LNCAP (cell line): ENCODE results near the gene AR.

ENCODE experiments used
- TF ChIP-seq, protein P1 (sequence below): fragments of 450-650 bp; IDR thresholded peaks from 2 replicates; pipeline ENCODE4 v1.5.1; 2017; ENCODE audit warnings: mild to moderate bottlenecking

The AR gene

DNA sequence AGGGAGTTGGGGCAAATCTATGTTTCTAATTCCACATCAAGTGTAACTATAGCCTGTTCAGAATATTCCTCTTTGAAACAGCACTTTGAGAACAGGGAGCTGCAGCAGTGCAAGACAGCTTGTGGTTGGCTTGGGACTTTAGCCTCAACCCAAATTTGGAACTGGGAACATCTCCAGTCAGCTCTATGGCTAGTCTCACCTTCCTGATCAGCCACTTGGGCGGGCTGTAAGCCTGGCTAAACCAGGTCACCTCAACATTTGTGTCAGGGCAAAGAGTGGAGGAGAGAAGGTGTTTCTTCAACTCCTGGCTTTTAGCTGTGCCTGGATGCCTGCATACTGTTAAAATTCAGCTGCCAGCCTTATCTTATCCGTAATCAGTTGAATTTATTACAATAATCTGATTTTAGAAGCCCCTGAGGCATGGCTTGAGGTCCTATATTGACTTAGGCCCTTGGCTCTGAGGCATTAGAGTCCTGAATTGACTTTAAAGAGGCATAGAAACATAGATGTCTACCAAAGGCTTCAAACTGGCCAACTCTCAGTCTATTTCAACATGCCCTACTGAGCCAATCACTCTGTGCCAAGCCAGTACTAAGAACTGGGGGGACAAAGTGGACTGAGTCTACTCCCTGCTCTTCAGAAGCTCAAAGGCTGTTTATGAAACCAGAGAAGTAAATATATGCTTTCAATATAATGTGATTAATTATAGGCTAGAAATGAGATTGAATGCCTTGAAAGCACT is 18.7 kb upstream of the AR start:
- TF ChIP-seq, protein P1, sequence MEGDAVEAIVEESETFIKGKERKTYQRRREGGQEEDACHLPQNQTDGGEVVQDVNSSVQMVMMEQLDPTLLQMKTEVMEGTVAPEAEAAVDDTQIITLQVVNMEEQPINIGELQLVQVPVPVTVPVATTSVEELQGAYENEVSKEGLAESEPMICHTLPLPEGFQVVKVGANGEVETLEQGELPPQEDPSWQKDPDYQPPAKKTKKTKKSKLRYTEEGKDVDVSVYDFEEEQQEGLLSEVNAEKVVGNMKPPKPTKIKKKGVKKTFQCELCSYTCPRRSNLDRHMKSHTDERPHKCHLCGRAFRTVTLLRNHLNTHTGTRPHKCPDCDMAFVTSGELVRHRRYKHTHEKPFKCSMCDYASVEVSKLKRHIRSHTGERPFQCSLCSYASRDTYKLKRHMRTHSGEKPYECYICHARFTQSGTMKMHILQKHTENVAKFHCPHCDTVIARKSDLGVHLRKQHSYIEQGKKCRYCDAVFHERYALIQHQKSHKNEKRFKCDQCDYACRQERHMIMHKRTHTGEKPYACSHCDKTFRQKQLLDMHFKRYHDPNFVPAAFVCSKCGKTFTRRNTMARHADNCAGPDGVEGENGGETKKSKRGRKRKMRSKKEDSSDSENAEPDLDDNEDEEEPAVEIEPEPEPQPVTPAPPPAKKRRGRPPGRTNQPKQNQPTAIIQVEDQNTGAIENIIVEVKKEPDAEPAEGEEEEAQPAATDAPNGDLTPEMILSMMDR = no peak

DNA sequence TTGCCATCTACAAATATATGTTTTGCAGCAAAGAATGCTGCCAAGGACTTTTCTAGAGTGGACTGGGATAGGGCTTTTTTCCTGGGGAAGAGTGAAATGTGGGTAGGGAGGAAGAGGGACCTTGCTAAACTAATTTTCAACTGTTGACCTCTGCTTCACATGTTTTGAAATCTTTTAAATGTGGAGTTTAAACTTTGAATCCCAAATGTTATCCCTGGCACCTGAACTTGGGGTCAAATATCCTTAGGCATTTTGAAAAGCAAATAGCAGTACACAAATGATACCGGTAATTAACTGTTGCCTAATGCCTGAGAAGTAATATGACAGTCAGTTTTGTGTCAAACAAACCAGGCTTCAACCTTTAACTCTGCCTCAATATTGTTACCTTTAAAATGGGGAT is 7.3 kb upstream of the AR start:
- TF ChIP-seq, protein P1 = no peak

DNA sequence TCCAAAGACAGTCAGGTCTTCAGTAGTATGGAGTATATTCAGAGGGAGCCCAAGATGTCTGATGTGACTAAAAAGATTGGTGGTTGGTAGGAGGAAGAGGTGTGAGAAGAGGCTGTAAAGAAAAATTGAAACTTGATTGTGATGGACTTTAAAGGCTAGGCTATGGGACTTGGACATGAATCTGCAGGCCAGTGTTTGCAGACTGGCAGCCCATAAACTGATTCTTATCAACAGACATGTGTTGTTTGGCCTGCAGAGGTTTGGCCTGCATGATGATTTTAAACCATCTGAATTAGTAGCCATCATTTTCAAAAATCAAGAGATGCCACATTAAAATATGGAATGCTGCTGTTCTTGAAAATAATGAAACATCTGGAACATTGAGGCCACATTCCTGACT is 5.4 kb upstream of the AR start:
- TF ChIP-seq, protein P1 = no peak

DNA sequence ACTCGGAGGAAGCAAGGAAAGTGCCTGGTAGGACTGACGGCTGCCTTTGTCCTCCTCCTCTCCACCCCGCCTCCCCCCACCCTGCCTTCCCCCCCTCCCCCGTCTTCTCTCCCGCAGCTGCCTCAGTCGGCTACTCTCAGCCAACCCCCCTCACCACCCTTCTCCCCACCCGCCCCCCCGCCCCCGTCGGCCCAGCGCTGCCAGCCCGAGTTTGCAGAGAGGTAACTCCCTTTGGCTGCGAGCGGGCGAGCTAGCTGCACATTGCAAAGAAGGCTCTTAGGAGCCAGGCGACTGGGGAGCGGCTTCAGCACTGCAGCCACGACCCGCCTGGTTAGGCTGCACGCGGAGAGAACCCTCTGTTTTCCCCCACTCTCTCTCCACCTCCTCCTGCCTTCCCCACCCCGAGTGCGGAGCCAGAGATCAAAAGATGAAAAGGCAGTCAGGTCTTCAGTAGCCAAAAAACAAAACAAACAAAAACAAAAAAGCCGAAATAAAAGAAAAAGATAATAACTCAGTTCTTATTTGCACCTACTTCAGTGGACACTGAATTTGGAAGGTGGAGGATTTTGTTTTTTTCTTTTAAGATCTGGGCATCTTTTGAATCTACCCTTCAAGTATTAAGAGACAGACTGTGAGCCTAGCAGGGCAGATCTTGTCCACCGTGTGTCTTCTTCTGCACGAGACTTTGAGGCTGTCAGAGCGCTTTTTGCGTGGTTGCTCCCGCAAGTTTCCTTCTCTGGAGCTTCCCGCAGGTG is 637 bp downstream of the AR start:
- TF ChIP-seq, protein P1 = no peak

DNA sequence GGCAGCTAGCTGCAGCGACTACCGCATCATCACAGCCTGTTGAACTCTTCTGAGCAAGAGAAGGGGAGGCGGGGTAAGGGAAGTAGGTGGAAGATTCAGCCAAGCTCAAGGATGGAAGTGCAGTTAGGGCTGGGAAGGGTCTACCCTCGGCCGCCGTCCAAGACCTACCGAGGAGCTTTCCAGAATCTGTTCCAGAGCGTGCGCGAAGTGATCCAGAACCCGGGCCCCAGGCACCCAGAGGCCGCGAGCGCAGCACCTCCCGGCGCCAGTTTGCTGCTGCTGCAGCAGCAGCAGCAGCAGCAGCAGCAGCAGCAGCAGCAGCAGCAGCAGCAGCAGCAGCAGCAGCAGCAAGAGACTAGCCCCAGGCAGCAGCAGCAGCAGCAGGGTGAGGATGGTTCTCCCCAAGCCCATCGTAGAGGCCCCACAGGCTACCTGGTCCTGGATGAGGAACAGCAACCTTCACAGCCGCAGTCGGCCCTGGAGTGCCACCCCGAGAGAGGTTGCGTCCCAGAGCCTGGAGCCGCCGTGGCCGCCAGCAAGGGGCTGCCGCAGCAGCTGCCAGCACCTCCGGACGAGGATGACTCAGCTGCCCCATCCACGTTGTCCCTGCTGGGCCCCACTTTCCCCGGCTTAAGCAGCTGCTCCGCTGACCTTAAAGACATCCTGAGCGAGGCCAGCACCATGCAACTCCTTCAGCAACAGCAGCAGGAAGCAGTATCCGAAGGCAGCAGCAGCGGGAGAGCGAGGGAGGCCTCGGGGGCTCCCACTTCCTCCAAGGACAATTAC is 1.4 kb downstream of the AR start:
- TF ChIP-seq, protein P1 = no peak

DNA sequence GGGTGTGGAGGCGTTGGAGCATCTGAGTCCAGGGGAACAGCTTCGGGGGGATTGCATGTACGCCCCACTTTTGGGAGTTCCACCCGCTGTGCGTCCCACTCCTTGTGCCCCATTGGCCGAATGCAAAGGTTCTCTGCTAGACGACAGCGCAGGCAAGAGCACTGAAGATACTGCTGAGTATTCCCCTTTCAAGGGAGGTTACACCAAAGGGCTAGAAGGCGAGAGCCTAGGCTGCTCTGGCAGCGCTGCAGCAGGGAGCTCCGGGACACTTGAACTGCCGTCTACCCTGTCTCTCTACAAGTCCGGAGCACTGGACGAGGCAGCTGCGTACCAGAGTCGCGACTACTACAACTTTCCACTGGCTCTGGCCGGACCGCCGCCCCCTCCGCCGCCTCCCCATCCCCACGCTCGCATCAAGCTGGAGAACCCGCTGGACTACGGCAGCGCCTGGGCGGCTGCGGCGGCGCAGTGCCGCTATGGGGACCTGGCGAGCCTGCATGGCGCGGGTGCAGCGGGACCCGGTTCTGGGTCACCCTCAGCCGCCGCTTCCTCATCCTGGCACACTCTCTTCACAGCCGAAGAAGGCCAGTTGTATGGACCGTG is 2.2 kb downstream of the AR start:
- TF ChIP-seq, protein P1 = no peak
